HG03575 (cell line): Measurements from ENCODE around the gene CD160.
"Not testable (repeated sequence)": the region's sequence is repeated elsewhere in the genome, so short reads cannot be mapped to it uniquely, and the experiment has no call there.

ENCODE experiments used
- ATAC-seq: cut with Tn5 transposase; IDR thresholded peaks from one replicate; pipeline ENCODE4 v1.9.1; 2021; ENCODE audit not compliant: unreplicated experiment, insufficient number of reproducible peaks, low FRiP score; ENCODE audit errors: extremely low read depth

CD160 gene

DNA sequence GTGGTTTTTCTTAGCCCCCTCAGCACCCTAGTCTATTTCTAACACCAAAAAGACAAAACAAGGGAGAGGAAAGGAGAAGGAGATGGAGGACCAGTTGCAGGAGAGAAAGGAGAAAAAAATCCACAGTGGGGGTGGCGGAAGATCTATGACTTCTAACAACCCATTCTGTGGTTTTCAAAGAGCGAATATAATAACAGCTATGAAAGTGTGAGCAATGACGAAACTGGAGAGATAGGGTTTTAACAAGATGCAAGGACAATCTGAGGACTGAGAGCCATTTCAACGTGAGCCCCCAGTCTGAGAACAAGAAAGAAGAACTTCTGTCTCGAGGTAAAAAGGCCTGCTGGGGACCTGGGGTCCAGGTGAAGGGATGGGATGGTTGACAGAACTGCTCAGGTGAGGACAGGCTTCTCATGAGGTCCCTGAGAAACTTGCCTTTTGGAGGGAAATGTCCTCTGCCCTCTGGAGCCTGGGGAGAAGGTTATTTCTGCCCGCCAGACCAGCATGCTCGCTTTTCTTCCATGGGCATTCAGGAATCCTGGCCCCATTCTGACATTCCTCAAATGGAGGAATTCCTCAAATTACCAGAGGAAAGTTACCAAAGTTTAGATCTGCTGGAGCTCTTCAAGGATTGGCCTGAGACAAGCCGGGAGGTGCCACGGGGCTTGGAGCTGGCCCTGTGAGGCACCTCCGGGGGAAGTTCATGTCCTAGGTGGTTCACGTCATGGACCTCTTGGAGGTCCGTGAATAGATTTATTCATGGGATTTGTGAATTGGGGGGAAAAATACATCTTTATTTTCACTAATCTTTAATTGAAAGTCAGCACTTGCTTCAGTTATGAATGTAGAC, at the start of gene CD160:
TSS of gene CD160 (plus strand) at position 270 of the 850 bp plus-strand sequence. CDS start 8,829 bp downstream, outside the sequence.
- ATAC-seq = no peak

GRCh38 chr1:145670995-145671745, 48.1 kb upstream of the CD160 start:
- not testable (repeated sequence) for ATAC-seq

DNA sequence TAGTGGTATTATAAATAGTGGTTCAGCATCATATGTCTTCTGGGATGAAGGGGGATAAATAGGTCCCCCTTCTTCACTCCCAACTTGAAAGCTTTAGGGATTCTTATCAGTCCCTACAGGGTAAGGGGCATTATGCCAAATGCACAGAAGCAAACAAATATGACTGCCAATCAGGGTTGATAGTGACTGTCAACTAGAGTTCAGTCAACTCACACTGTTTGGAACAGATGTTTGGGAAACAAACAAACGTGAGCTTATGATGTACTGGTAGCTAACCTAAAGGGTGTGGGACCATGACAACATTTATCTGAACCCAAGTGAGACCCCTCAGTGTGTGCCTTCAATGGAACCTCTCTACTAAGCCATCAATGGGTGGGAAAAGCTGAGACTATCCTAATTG, 46.1 kb upstream of the CD160 start:
- not testable (repeated sequence) for ATAC-seq

GRCh38 chr1:145684858-145685257, 34.4 kb upstream of the CD160 start:
- not testable (repeated sequence) for ATAC-seq

DNA sequence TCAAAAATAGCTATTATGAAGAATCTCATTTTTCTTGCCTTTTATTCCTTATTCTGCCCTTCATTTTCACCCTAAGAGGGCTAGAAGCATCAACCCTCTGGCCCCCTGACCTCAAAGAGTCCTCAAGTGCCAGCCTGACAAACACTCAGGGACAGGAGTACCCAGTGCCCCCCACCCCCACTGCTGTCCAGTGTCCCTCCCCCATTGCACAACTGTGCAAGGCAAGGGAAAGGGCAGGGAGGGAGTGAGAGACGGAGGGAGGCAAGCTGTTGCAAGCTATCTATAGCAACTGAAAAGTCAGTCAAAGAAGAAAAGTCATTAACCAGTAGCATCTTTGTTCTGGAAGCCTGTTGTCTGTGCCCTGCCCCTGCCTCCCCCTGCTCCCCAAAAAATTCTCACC, 33.2 kb upstream of the CD160 start:
- not testable (repeated sequence) for ATAC-seq

GRCh38 chr1:145688328-145688727, 31.0 kb upstream of the CD160 start:
- no peak for ATAC-seq

DNA sequence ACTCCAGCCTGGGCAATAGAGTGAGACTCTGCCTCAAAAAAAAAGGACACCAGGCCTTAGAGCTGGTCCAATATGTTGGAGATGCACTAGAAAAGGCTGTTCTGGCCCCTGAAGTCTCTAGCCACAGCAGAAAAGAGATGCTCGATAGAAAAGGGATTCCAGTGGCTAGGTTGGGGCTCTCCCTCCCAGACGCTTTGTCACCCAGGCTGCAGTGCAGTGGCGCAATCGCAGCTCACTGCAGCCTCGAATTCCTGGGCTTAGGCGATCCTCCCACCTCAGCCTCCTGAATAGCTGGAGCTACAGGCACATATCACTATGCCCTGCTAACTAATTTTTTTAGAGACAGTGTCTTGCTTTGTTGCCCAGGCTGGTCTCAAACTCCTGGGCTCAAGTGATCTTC, 30.4 kb upstream of the CD160 start:
- ATAC-seq = no peak

DNA sequence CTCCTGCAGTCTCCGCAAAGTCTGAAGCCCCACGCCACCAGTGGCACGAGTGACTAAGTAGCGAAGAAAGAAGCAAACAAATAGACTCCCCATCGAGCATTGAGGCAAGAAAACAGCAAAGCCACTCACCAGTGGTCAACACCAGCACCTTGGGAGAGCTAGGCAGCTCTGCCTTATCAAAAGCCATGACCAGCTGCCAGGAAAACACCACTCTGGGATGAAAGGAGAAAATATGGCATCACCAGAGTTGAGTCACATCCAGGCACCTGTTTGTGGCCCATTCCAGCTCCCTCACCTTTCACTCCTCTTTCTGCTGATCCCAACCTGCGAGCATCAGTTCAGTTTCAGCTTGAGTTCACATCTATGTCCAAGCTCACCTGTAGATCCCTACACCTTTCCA, 29.4 kb upstream of the CD160 start:
- no peak for ATAC-seq

DNA sequence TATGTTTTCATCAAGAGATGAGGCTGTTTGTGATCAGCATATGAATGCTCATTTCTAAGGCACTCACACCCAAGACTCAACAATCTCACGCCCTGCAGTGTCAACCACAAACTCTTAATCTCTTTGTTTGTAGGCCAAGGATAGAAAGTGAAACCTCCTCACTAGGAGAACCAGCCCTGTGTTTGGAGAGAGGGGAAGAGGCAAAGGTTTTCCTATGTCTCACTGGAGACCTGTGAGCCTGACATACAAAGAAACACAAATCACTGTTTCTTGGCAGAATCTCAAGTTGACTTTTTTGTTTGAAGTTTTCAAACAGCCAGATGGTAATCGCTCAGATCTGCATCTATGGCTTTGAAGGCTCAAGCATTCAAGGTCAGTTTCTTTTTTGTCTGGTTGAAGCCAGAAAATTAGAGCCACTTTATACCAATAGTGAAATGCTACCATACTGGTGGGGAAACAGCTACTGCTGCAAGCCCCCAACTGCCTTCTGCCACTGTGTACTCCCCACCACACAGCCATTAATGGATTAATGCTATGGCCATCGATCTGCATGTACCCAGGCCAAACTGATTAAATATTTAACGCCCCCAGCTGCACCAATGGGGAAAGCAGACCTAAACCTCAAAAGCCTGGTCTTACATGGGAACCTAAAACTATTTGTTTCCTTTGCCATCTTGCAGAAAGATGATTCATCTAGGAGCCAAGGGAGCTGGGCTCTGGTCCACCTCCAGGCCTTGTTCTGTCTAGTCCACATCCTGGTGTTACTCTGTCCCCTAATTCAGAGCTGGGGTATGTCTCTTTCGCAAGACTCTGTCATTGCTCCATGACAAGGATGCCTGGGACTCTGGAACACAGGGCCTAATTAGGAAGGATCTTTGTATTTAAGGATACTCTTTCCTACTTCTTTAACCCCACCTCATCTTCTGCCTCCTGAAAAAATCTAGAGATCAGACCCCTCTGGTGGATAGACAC, 28.4 kb upstream of the CD160 start:
- no peak for ATAC-seq

- no peak for ATAC-seq
Measured at GRCh38 chr1:145692785-145693443, 26.4 kb upstream of the CD160 start.

- no peak for ATAC-seq
Measured at GRCh38 chr1:145695821-145696629, 23.3 kb upstream of the CD160 start.

DNA sequence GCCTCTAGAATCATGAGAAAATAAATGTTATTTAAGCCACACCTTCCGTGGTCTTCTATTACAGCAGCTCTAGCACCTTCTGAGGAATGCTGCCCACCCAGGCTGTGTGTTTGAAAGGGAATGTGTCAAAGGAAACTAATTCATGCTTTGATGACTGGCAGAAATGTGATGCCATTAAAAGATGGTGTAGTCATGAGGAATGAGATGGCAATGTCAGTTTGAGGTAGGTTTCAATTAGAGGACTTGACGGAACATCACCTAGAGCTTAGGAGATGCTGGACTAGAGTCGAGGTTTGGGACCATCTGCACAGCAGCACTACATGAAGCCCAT, 22.7 kb upstream of the CD160 start:
- no peak for ATAC-seq

DNA sequence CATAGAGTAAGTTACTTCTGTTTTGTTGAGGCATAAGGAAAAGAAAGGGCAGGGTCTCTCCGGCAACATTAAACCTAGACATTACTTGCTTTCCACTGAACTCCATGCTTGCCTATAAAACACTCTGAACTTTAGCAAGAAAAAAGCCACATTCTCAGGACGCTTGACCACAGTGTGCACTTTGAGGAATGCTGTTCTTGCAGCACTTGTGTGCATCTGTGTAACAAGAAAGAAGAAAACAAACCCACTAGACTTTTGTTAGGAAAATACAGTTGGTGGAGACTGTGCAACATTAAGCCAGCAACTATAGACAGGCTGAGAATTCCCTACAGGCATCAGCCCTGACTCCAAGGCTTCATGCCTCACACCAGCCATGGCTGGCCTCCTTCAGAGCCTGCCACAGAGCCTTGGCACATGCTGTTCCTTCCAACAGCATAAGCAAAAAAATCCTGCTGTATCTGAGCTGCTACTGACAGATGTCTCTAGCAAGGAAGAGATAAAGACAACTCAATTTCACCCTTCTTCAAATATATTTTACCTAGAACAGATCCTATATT, 17.9 kb upstream of the CD160 start:
- ATAC-seq = no peak

DNA sequence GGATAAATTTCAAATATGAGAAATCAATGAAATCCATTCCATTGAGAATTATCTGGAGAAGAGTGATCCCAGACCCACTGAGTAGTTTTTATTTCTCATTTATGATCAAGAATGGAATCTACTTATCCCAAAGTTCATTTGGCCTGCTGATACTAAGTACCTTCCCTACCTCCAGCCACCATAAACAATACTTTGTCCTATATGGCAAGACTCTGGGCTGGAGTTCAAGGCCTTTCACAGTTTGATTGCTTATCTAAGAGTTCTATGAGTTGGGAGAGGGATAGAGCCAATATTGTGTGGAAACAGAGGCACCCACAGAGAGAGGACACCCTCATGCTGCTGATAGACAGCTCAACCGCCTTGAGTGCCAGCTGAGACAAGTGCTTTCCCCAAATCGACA, 17.2 kb upstream of the CD160 start:
- no peak for ATAC-seq

DNA sequence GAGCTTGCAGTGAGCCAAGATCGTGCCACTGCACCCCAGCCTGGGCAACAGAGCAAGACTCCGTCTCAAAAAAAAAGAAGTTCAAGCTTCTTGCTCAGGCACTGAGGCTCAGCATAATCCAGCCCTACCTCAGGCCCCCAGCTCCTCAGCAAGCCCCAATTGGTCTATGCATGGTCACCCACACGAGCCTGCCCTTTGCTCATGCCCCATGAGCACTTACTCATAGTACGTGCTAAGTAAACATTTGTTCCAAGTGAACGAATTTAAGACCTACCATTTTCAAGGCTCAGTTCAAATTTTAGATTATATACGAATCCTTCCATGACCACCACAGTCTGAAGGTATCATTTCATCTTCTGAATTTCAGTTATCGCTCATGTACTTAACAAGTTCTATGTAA, 16.5 kb upstream of the CD160 start:
- no peak for ATAC-seq

DNA sequence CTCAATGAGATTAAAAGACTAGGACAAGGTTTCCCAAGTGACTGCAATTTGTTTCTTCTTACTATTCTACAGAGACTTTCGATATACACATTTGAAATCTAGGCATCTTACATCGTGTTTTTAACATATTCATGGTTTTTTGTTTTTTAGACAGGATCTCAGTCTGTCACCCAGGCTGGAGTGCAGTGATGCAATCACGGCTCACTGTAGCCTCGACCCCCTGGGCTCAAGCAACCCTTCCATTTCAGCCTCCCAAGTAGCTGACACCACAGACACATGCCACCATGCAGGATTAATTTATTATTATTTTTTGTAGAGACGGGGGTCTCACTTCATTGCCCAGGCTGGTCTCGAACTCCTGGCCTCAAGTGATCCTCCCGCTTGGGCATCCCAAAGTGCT, 13.7 kb upstream of the CD160 start:
- ATAC-seq = no peak

DNA sequence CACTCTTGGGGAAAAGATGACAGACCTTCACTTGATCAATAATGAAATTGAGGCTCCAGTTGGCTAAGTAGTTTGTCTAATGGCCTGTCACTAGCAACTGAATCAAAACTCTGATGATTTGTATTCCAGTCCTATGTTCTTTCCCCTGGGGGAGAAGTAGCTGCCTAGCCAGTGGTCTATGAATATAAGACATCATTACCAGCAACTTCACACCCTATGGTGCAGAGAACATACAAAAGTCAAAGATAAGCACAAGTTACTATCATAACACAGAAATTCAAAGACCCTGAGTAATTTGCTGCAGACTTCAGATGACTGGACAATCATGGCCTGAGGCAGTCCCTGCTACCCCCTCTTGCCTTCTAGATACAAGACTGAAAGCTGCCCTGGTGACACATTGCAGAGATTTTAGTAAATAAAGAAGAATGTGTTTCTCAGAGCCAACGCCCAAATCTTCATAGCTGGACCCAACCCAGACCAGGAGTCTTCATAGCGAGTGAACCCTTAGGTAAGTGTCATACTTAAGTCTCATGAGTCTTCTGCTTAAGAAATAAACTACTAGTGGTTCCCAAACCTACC, 13.1 kb upstream of the CD160 start:
- no peak for ATAC-seq
